ENCODE measurements around the gene SECISBP2.
A peak's percentile ranks its signal among the peaks of the same experiment; 100 is the strongest.
"Not testable (repeated sequence)": the region's sequence is repeated elsewhere in the genome, so short reads cannot be mapped to it uniquely, and the experiment has no call there.

SECISBP2 gene

DNA sequence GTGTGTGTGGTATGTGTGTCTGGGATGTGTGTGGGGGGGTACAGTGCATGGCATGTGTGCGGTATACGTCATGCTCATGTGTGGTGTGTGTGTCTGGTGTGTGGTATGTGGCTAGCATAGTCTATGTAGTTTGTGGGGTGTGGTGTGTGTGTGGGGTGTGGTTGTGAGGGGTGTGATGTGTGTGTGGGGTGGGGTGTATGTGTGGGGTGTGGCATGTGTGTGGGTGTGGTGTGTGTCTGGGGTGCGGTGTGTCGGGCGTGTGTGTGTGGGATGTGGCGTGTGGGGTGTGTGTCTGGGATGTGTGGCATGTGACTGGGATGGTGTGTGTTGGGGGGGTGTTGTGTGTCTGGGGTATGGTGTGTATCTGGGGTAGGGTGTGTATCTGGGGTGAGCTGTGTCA, 52.3 kb downstream of the SECISBP2 start:
- Histone ChIP-seq H2AFZ (ENCODE audit: insufficient read depth, low read length, poor library complexity) (no peak overlapping the region), H3K18ac (ENCODE audit: low read length) (no peak overlapping the region), H3K79me2 (ENCODE audit: control insufficient read depth, insufficient read depth, low read length, poor library complexity) (no peaks in the 10 kb centered on the region), H3K9ac (ENCODE audit: low read length) (no peak overlapping the region), H3K27ac (ENCODE audit: low read depth, low read length) (no peak overlapping the region), H2BK120ac (ENCODE audit: insufficient read depth, low read length, poor library complexity) (no peak overlapping the region), H2BK5ac (ENCODE audit: low read depth, low read length, poor library complexity) (no peak overlapping the region), H3K14ac (ENCODE audit: low read length) (no peak overlapping the region), H3K36me3 (ENCODE audit: control insufficient read depth in 1 of 2, insufficient read depth in 2 of 2, low read length in 2 of 2) (no peaks in the 10 kb centered on the region), H3K79me1 (ENCODE audit: low read length) (no peaks in the 10 kb centered on the region), H3K4me3 (ENCODE audit: low read depth, low read length) (peak overlapping the region; percentile 49), H4K12ac (ENCODE audit: low read depth, low read length) (no peak overlapping the region), H3K9me3 (ENCODE audit: insufficient read depth, low read depth, low read length) (peaks cover 12% of the 10 kb centered on the region), H3K4ac (ENCODE audit: low read depth, low read length) (no peak overlapping the region), H4K91ac (ENCODE audit: low read depth, low read length) (no peak overlapping the region), H3K27me3 (ENCODE audit: insufficient read depth, low read length) (no peaks in the 10 kb centered on the region), H3K4me1 (ENCODE audit: control insufficient read depth in 1 of 2, insufficient read depth in 2 of 2, low read length in 2 of 2) (peaks cover 4 to 9% of the 10 kb centered on the region in 2 experiments), H3K4me2 (ENCODE audit: low read length) (no peak overlapping the region), H2AK5ac (ENCODE audit: low read length) (no peak overlapping the region), H3K23ac (ENCODE audit: low read length) (peak overlapping the region; percentile 1), H2BK12ac (ENCODE audit: low read length) (no peak overlapping the region), H4K8ac (ENCODE audit: low read depth, low read length) (no peak overlapping the region)
- WGBS (ENCODE audit: extremely low coverage, insufficient coverage, insufficient read length), result 100% methylated on average over 1 of the region's 6 CpGs
- no peak for DNase-seq

DNA sequence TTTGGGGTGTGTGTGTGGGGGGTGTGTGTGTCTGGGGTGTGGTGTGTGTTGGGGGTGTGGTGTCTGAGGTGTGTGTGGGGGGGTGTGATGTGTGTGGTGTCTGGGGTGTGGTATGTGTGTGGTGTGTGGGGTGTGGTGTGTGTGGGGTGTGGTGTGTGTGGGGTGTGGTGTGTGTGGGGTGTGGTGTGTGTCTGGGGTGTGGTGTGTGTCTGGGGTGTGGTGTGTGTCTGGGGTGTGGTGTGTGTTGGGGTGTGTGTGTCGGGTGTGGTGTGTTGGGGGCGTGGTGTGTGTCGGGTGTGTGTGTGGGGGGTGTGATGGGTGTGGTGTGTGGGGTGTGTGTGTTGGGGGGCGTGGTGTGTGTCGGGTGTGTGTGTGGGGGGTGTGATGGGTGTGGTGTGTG, 53.5 kb downstream of the SECISBP2 start:
- H4K12ac ChIP-seq (ENCODE audit: low read depth, low read length); H3K4ac ChIP-seq (ENCODE audit: low read depth, low read length); H3K18ac ChIP-seq (ENCODE audit: low read length); H4K8ac ChIP-seq (ENCODE audit: low read depth, low read length); H3K4me1 ChIP-seq (ENCODE audit: control insufficient read depth in 1 of 2, insufficient read depth in 2 of 2, low read length in 2 of 2); H4K91ac ChIP-seq (ENCODE audit: low read depth, low read length); H2BK5ac ChIP-seq (ENCODE audit: low read depth, low read length, poor library complexity); H3K23ac ChIP-seq (ENCODE audit: low read length); H3K79me2 ChIP-seq (ENCODE audit: control insufficient read depth, insufficient read depth, low read length, poor library complexity); H3K27ac ChIP-seq (ENCODE audit: low read depth, low read length); H2AK5ac ChIP-seq (ENCODE audit: low read length); H2BK12ac ChIP-seq (ENCODE audit: low read length); H2BK120ac ChIP-seq (ENCODE audit: insufficient read depth, low read length, poor library complexity); H3K14ac ChIP-seq (ENCODE audit: low read length); H3K36me3 ChIP-seq (ENCODE audit: control insufficient read depth in 1 of 2, insufficient read depth in 2 of 2, low read length in 2 of 2); H3K79me1 ChIP-seq (ENCODE audit: low read length); H3K4me2 ChIP-seq (ENCODE audit: low read length); H3K9ac ChIP-seq (ENCODE audit: low read length); H3K4me3 ChIP-seq (ENCODE audit: low read depth, low read length); DNase-seq; H3K27me3 ChIP-seq (ENCODE audit: insufficient read depth, low read length); H2AFZ ChIP-seq (ENCODE audit: insufficient read depth, low read length, poor library complexity): not testable (repeated sequence)
- H3K9me3 ChIP-seq (ENCODE audit: insufficient read depth, low read depth, low read length), result peaks cover 12% of the 10 kb centered on the region
- WGBS (ENCODE audit: extremely low coverage, insufficient coverage, insufficient read length), result no CpG with 5 or more reads among the region's 5 CpGs

- peaks cover 4 to 9% of the 10 kb centered on the region in 2 experiments for H3K4me1 ChIP-seq (ENCODE audit: control insufficient read depth in 1 of 2, insufficient read depth in 2 of 2, low read length in 2 of 2)
- no peak overlapping the region for H4K8ac ChIP-seq (ENCODE audit: low read depth, low read length)
- H4K91ac ChIP-seq (ENCODE audit: low read depth, low read length), result no peak overlapping the region
- H3K9me3 ChIP-seq (ENCODE audit: insufficient read depth, low read depth, low read length), result peaks cover 12% of the 10 kb centered on the region
- no peak overlapping the region for H2AFZ ChIP-seq (ENCODE audit: insufficient read depth, low read length, poor library complexity)
- H3K9ac ChIP-seq (ENCODE audit: low read length), result no peak overlapping the region
- no peak overlapping the region for H3K27ac ChIP-seq (ENCODE audit: low read depth, low read length)
- WGBS (ENCODE audit: extremely low coverage, insufficient coverage, insufficient read length), result 100% methylated on average over 2 of the region's 14 CpGs
- H3K4me2 ChIP-seq (ENCODE audit: low read length), result no peak overlapping the region
- no peak overlapping the region for H3K4ac ChIP-seq (ENCODE audit: low read depth, low read length)
- H3K27me3 ChIP-seq (ENCODE audit: insufficient read depth, low read length), result no peaks in the 10 kb centered on the region
- H2BK5ac ChIP-seq (ENCODE audit: low read depth, low read length, poor library complexity), result no peak overlapping the region
- no peak overlapping the region for H3K18ac ChIP-seq (ENCODE audit: low read length)
- H2BK12ac ChIP-seq (ENCODE audit: low read length), result no peak overlapping the region
- no peak overlapping the region for H2BK120ac ChIP-seq (ENCODE audit: insufficient read depth, low read length, poor library complexity)
- H3K79me1 ChIP-seq (ENCODE audit: low read length), result no peaks in the 10 kb centered on the region
- H3K4me3 ChIP-seq (ENCODE audit: low read depth, low read length), result no peak overlapping the region
- H3K14ac ChIP-seq (ENCODE audit: low read length), result no peak overlapping the region
- H3K36me3 ChIP-seq (ENCODE audit: control insufficient read depth in 1 of 2, insufficient read depth in 2 of 2, low read length in 2 of 2), result peaks cover 0 to under 1% of the 10 kb centered on the region in 2 experiments
- no peak overlapping the region for H4K12ac ChIP-seq (ENCODE audit: low read depth, low read length)
- DNase-seq, result no peak
- no peaks in the 10 kb centered on the region for H3K79me2 ChIP-seq (ENCODE audit: control insufficient read depth, insufficient read depth, low read length, poor library complexity)
- no peak overlapping the region for H2AK5ac ChIP-seq (ENCODE audit: low read length)
- H3K23ac ChIP-seq (ENCODE audit: low read length), result no peak overlapping the region
Measured at GRCh38 chr9:89372230-89372816, 54.0 kb downstream of the SECISBP2 start.

DNA sequence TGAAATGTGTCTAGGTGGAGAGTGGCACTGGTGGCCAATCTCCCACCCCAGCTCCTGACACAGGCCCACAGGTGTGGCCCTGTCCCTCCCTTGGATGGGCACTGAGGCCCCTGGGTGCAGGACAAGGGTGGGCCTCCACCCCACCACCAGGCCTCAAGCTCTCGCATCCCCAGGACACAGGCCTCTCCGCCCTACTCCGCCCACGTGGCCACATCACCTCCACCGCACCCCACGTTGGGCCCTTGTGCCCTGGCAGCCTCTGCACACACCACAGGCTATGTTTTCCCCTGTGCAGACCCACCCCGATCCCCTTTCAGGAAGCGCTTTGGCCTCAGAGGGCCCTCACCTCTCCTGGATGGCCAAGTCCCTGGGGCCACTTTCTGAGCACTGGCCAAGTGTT, 54.7 kb downstream of the SECISBP2 start:
- Histone ChIP-seq H3K36me3 (ENCODE audit: control insufficient read depth in 1 of 2, insufficient read depth in 2 of 2, low read length in 2 of 2) (peaks cover 0 to 3% of the 10 kb centered on the region in 2 experiments), H2BK5ac (ENCODE audit: low read depth, low read length, poor library complexity) (no peak overlapping the region), H3K4me1 (ENCODE audit: control insufficient read depth in 1 of 2, insufficient read depth in 2 of 2, low read length in 2 of 2) (peaks cover 4 to 9% of the 10 kb centered on the region in 2 experiments), H3K4ac (ENCODE audit: low read depth, low read length) (no peak overlapping the region), H2BK120ac (ENCODE audit: insufficient read depth, low read length, poor library complexity) (no peak overlapping the region), H2AFZ (ENCODE audit: insufficient read depth, low read length, poor library complexity) (no peak overlapping the region), H3K9me3 (ENCODE audit: insufficient read depth, low read depth, low read length) (peaks cover 12% of the 10 kb centered on the region), H3K27me3 (ENCODE audit: insufficient read depth, low read length) (no peaks in the 10 kb centered on the region), H3K14ac (ENCODE audit: low read length) (no peak overlapping the region), H3K79me2 (ENCODE audit: control insufficient read depth, insufficient read depth, low read length, poor library complexity) (no peaks in the 10 kb centered on the region), H3K18ac (ENCODE audit: low read length) (no peak overlapping the region), H3K9ac (ENCODE audit: low read length) (no peak overlapping the region), H3K4me3 (ENCODE audit: low read depth, low read length) (no peak overlapping the region), H3K4me2 (ENCODE audit: low read length) (no peak overlapping the region), H4K8ac (ENCODE audit: low read depth, low read length) (no peak overlapping the region), H4K12ac (ENCODE audit: low read depth, low read length) (no peak overlapping the region), H3K79me1 (ENCODE audit: low read length) (no peaks in the 10 kb centered on the region), H4K91ac (ENCODE audit: low read depth, low read length) (no peak overlapping the region), H3K23ac (ENCODE audit: low read length) (no peak overlapping the region), H2AK5ac (ENCODE audit: low read length) (no peak overlapping the region), H3K27ac (ENCODE audit: low read depth, low read length) (no peak overlapping the region), H2BK12ac (ENCODE audit: low read length) (no peak overlapping the region)
- WGBS (ENCODE audit: extremely low coverage, insufficient coverage, insufficient read length), result no CpG with 5 or more reads among the region's 8 CpGs
- no peak for DNase-seq
